OCI-LY7 (cell line): ENCODE results near the gene NEURL3.

ENCODE experiments used
- CTCF ChIP-seq: fragments of 200-600 bp; sonication (generic); conservative IDR thresholded peaks from 2 replicates; pipeline ENCODE4 v1.5.1; 2014; ENCODE audit warnings: mild to moderate bottlenecking, antibody characterized with exemption, low read length, moderate library complexity, mixed read lengths
- EZH2phosphoT487 ChIP-seq: fragments of 200-600 bp; sonication (generic); IDR thresholded peaks from 2 replicates; pipeline ENCODE4 v1.6.1; 2018; ENCODE audit warnings: low read depth, borderline replicate concordance, mild to moderate bottlenecking, mixed run types, antibody characterized with exemption, low read length, moderate library complexity, mixed read lengths

GRCh38 chr2:96541398-96542152 lies 36.4 kb upstream of the NEURL3 start:
- TF ChIP-seq CTCF: no peak
- no peak for TF ChIP-seq EZH2phosphoT487
